Measurements from ENCODE around the gene CDH4.

- no peak for TF ChIP-seq CTCF (IDR thresholded peaks at IDR 0.05)
- no peak for TF ChIP-seq EZH2phosphoT487 (IDR thresholded peaks at IDR 0.05)
Measured at GRCh38 chr20:61522498-61523090, 270.5 kb downstream of the CDH4 start.

Data from neural progenitor cell (in vitro differentiated cells).